ENCODE data around the gene MCAT. TPM values are rescaled to one million over a fixed set of nuclear protein-coding genes. Genes with fewer than 3 reads are reported as not detected.

Gene MCAT
- total and polyA plus RNA-seq, 2 of the 4 experiments (the other 2 are of a cell fraction), result 7.3 to 19.7 TPM

GRCh38 chr22:43098356-43098755 lies 44.8 kb downstream of the MCAT start:
- H3K56ac ChIP-seq (ENCODE audit: extremely low read depth, insufficient read depth, low read length), result no peak overlapping the region
- H2AK9ac ChIP-seq (replicated peaks; ENCODE audit: low read depth, low read length, poor library complexity), result no peak overlapping the region
- H3K9me1 ChIP-seq (ENCODE audit: insufficient read depth, low read length), result no peaks in the 10 kb centered on the region
- 64% methylated on average over 4 of the region's 4 CpGs; no CpG with 5 or more reads in 1 of the 2 experiments for WGBS, 2 experiments (ENCODE audit: extremely low coverage in 2 of 2, insufficient read length in 1 of 2)
- no peak overlapping the region for H3K4ac ChIP-seq (ENCODE audit: low read depth, low read length)
- no peak overlapping the region for H3K4me3 ChIP-seq (ENCODE audit: insufficient read depth, low read depth, low read length)
- H2BK120ac ChIP-seq (ENCODE audit: low read depth, low read length), result no peak overlapping the region
- no peaks in the 10 kb centered on the region for H4K20me1 ChIP-seq (ENCODE audit: insufficient read depth, low read length)
- no peak overlapping the region for H2AK5ac ChIP-seq (ENCODE audit: low read depth, low read length)
- H2BK15ac ChIP-seq (ENCODE audit: low read depth, low read length), result no peak overlapping the region
- H3K18ac ChIP-seq (ENCODE audit: low read depth, low read length), result no peak overlapping the region
- no peak for TF ChIP-seq MAZ (IDR thresholded peaks at IDR 0.05; ENCODE audit: borderline replicate concordance, low read depth, low read length)
- no peak for TF ChIP-seq FOS (IDR thresholded peaks at IDR 0.05; ENCODE audit: low read depth, low read length)
- no peak for TF ChIP-seq CTCF (conservative IDR thresholded peaks at IDR 0.05; ENCODE audit: low read depth, low read length)
- TF ChIP-seq ELK1 (IDR thresholded peaks at IDR 0.05; ENCODE audit: borderline replicate concordance, low read depth, low read length), result no peak
- no peak for TF ChIP-seq RAD21 (IDR thresholded peaks at IDR 0.05; ENCODE audit: low read length)
- TF ChIP-seq MXI1 (IDR thresholded peaks at IDR 0.05; ENCODE audit: borderline replicate concordance, low read depth, low read length), result no peak
- H3K14ac ChIP-seq (replicated peaks; ENCODE audit: low read depth, low read length), result no peak overlapping the region
- no peak for DNase-seq
- H4K5ac ChIP-seq (ENCODE audit: low read depth, low read length), result no peak overlapping the region
- no peak overlapping the region for H2BK20ac ChIP-seq (ENCODE audit: low read depth, low read length)
- peaks cover 6% of the 10 kb centered on the region for H3K9me3 ChIP-seq (ENCODE audit: control insufficient read depth, insufficient read depth, low read length)
- no peak overlapping the region for H2BK5ac ChIP-seq (ENCODE audit: low read depth, low read length, poor library complexity, severe bottlenecking)
- intact Hi-C loops (cut with micrococcal nuclease) (no loop called here), in situ Hi-C loops (cut with MboI; ENCODE audit: low sequenced_read_pairs) (no loop called here), dilution Hi-C loops (cut with HindIII; ENCODE audit: low sequenced_read_pairs, unreplicated experiment) (no loop called here)
- H3K36me3 ChIP-seq (ENCODE audit: control insufficient read depth, insufficient read depth, low read length), result no peaks in the 10 kb centered on the region
- H3K79me1 ChIP-seq (ENCODE audit: low read depth in 1 of 2, low read length in 2 of 2), result no peaks in the 10 kb centered on the region
- H3K4me2 ChIP-seq (ENCODE audit: low read depth, low read length), result no peak overlapping the region
- H3K9ac ChIP-seq (ENCODE audit: low read depth, low read length), result no peak overlapping the region
- H3K27ac ChIP-seq (ENCODE audit: insufficient read depth, low read length), result no peak overlapping the region
- ChIA-PET POLR2A (ENCODE audit: unreplicated experiment) (no interaction called here), CTCF (no interaction called here)
- BruUV-seq (replicated peaks), result no TSS peak
- no peak for ATAC-seq (ENCODE audit: low read depth)
- H2AFZ ChIP-seq (replicated peaks; ENCODE audit: low read length, poor library complexity), result peak overlapping the region; percentile 72
- no peaks in the 10 kb centered on the region for H3K27me3 ChIP-seq (ENCODE audit: control insufficient read depth, insufficient read depth, low read length)
- H4K8ac ChIP-seq (ENCODE audit: low read depth in 2 of 2, low read length in 2 of 2), result no peak overlapping the region
- peaks cover 3% of the 10 kb centered on the region; the same call in 1 of the 2 replicates for H3K4me1 ChIP-seq (ENCODE audit: control insufficient read depth, insufficient read depth, low read length)
- H3K23ac ChIP-seq (ENCODE audit: low read depth, low read length), result no peak overlapping the region
- H4K91ac ChIP-seq (ENCODE audit: insufficient read depth, low read depth, low read length), result no peak overlapping the region

Data from IMR-90 (cell line).